IPS-NIHi11 (cell line): ENCODE measurements around the gene ARHGAP42.
A peak's percentile ranks its signal among the peaks of the same experiment; 100 is the strongest.

ENCODE experiments used
- DNase-seq: peaks from one replicate; pipeline ENCODE4 v3.0.0; 2012; ENCODE audit warnings: mixed read lengths, low spot score

Gene ARHGAP42

DNA sequence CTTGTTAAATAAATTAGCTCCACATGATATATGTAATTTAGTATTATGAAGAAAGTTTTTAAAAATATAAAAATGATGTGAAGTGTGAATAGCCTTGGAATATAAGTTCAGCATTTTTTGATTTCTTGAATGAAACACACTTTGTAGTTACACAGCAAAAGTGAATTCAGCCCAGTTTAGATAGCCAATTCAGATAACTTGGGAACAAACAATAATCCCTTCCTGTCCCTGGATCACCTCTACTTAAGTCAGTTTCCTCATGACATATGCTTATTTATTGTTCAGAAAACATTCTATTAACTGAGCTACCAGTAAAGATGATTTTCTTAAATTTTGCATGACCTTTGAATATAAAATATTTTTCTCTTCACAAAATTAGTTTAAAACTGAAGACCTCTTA is 335.2 kb downstream of the ARHGAP42 start:
- no peak for DNase-seq

DNA sequence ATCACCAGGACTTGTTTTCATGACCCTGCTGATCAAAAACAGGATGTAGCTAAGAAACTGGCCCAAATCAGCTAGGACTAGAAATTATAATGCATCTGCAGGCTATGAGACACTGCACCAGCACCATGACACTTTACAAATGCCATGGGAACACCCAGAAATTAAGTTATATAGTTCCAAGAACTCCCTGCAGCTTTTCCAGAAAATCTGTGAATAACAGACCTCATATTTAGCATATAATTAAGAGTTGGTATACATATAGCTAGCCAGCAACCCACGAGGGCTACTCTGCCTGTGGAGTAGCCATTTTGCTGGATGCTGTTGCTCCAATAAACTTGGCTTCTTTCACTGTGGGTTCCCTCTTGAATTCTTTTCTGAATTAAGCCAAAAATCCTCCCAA is 341.6 kb downstream of the ARHGAP42 start:
- no peak for DNase-seq

DNA sequence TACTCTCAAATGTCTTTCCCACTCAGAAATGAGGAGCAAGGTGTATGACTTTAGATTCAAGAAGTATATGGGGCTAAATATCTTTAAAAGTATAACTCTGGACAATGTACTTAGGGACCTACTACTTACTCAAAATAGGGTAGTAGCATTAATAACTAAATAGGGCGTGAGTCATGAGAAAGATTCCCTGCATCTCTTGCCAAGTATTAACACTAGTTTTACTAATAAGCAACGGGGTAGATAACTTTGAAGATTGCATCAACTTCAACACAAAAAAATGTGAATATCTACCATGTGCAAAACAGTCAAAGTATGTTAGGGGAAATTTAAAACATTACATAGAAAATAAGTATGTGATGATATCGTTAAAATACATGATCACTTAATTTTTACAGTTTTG is 342.9 kb downstream of the ARHGAP42 start:
- no peak for DNase-seq

DNA sequence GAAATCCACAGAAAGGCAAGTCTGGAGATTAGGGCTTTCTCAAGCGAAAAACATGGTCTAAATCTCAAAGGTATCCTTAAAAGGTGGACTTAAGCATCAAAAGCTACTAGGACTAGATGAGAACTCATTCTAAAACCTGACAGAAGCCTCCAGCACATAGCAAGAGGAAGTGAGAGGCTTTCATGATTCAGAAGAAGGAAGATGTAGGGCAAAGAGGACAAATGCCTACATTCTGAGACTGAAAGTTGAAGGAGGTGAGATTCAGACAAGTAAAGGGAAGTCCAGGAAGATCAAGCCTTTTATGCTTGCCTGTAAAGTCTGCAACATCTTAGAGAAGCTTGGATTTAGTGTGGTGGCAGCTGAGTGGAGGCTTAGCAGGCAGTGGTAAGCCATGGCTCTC is 343.6 kb downstream of the ARHGAP42 start:
- no peak for DNase-seq

DNA sequence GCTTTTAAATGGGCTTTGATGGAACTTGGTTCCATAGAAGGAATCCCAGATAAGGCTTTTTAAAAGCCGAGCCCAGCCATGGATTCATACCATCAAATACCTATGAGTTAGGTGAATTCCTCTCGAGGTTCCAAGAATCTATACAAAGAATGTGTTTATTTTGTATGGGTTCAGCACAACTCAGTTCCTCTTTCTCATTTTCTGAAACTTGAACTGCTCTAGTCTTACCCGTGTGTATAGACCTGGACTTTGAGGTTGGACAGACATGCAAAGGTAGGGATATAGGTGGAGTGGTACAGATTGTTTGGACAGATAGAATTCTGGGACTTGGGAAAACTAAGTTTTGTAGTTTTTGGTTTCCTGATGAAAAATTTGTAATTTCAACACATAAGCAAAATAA is 344.6 kb downstream of the ARHGAP42 start:
- no peak for DNase-seq

DNA sequence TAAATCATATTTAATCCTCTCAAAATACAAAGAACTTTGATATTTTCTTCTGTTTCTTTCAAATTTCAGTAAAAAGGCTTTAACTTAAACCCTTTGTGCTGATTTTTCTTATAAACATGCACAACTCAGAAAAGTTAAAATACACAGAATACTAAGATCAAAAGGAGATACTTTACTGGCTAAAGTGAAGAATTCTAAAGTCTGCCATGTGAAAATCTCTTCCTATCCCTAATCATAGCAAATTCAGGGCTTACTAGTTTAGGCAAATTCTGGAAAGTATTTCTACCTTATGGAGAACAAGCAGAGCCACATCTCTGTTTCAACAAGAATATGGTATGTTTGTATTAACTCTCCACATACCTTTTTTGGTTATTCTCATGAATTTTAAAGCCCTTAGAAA is 345.9 kb downstream of the ARHGAP42 start:
- no peak for DNase-seq

DNA sequence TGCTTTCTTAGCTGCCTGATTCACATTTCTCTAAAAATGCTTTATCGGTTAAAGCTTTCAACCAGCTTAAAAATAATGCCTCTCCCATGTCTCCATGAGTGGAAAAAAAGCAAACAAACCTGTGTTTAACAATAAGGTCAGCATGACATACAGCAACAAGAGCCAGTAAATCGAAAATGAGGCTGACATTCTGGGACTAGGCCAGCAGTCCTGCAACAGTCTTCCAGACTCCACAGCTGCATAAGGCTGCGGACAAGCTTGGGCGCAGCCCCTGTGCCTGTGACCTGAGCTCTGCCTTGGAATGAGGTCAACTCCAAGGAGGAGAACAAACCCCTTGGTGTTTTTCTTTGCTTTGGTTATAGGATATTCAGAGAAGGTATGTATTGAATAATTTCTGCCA is 347.0 kb downstream of the ARHGAP42 start:
- peak; percentile 13 for DNase-seq

DNA sequence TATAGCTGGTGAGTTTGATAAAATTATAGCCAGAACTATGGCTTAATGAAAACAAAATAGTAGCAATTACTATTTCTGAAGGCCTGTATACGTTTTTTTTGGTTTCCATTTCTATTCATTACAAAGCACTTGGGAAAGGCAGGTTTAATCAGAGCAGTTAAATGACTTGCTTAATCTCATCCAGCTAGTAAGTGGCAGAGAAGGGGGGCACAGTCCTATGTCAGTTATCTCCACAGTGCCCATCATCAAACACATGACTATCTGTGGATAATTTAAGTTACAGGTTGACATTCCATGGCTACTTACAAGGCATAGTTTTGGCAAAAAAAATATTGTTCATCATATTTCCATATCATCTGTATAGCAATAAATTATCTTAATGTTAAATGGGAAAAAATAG is 348.8 kb downstream of the ARHGAP42 start:
- no peak for DNase-seq
